Measurements from ENCODE around the gene TMEM198. TPM values are rescaled to one million over a fixed set of nuclear protein-coding genes. Genes with fewer than 3 reads are reported as not detected.

TMEM198 gene
- total RNA-seq, 2 donors from 2014 or later = 3.3 to 5.7 TPM

DNA sequence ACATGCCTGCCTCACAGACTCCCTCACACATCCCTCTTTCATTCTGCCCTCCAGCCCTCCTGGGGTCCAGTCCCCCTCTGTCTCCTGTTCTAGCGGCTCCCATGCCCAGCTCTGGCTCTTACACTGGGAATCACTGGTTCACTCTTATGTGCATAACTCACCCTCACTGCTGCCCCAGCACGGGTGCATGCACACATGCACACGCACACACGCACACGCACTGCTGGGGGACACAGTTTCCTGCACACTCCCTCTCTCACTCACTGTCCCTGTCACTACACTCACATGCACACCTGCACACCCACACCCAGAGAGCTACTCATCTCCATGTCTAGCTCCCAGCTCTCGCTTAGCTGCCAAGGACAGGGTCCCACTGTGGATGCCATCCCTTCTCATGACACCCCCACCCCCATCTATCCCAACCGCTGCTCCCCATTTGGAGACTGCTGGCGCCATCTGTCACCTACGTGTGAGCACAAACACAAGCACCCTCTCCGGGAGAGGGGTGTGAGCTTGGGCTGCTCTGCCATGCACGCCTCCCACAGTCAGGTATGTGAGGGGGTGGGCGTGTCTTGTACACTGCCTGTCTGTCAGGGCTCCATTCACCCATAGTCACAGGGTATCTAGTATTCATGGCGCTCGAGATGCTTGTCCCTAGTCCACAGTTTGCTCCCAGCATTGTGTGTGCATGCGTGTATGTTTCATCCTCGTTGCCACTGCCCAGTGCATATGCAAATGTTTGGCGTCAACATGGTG is 27.8 kb upstream of the TMEM198 start:
- Histone ChIP-seq H3K4me1 (peaks cover 10% of the 10 kb centered on the region), H3K27me3 (peaks cover 0 to 8% of the 10 kb centered on the region in 2 donors), H3K4me3 (no peak overlapping the region), H3K36me3 (replicated peaks in 1 of 2; ENCODE audit: insufficient read depth in 1 of 2, low read depth in 2 of 2) (no peaks in the 10 kb centered on the region), H3K9me3 (no peaks in the 10 kb centered on the region), H3K27ac (no peak overlapping the region)
- 48 to 67% methylated on average over 17 of the region's 17 CpGs for WGBS, 2 donors
- intact Hi-C loops (cut with DNase I) = no loop called here
- no peak for DNase-seq
- TF ChIP-seq, protein P1, sequence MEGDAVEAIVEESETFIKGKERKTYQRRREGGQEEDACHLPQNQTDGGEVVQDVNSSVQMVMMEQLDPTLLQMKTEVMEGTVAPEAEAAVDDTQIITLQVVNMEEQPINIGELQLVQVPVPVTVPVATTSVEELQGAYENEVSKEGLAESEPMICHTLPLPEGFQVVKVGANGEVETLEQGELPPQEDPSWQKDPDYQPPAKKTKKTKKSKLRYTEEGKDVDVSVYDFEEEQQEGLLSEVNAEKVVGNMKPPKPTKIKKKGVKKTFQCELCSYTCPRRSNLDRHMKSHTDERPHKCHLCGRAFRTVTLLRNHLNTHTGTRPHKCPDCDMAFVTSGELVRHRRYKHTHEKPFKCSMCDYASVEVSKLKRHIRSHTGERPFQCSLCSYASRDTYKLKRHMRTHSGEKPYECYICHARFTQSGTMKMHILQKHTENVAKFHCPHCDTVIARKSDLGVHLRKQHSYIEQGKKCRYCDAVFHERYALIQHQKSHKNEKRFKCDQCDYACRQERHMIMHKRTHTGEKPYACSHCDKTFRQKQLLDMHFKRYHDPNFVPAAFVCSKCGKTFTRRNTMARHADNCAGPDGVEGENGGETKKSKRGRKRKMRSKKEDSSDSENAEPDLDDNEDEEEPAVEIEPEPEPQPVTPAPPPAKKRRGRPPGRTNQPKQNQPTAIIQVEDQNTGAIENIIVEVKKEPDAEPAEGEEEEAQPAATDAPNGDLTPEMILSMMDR (IDR thresholded peaks at IDR 0.05) = no peak
- ATAC-seq = no peak

DNA sequence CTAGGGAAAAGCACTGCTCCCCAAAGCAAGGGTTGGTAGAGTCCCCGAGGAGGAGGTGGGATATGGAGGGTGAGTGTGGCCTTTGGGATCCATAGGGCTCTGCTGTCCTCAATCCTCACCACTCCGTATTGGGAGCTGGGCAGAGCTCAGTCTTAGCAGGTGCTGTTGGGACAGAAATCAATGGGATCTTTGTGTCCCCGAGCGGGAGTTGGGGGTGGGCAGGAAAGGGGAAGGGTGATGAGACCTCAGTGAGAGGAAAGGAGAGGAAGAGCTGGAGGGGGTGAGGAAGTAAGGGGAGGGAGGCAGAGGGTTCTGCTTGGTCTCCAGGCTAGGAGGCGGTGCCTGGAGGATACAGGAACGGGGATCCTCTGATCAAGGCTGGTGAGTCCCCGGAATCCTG is 26.9 kb upstream of the TMEM198 start:
- DNase-seq = no peak
- ATAC-seq = no peak
- no peak for TF ChIP-seq POLR2A (IDR thresholded peaks at IDR 0.05)
- TF ChIP-seq, protein P1 (IDR thresholded peaks at IDR 0.05) = no peak
- Histone ChIP-seq H3K9me3 (no peaks in the 10 kb centered on the region), H3K36me3 (replicated peaks in 1 of 2; ENCODE audit: insufficient read depth in 1 of 2, low read depth in 2 of 2) (no peaks in the 10 kb centered on the region), H3K27ac (no peak overlapping the region), H3K4me1 (peaks cover 10% of the 10 kb centered on the region), H3K27me3 (peaks cover 0 to 6% of the 10 kb centered on the region in 2 donors), H3K4me3 (no peak overlapping the region)
- WGBS, 2 donors = 51 to 61% methylated on average over 7 of the region's 7 CpGs
- intact Hi-C loops (cut with DNase I) = no loop called here

DNA sequence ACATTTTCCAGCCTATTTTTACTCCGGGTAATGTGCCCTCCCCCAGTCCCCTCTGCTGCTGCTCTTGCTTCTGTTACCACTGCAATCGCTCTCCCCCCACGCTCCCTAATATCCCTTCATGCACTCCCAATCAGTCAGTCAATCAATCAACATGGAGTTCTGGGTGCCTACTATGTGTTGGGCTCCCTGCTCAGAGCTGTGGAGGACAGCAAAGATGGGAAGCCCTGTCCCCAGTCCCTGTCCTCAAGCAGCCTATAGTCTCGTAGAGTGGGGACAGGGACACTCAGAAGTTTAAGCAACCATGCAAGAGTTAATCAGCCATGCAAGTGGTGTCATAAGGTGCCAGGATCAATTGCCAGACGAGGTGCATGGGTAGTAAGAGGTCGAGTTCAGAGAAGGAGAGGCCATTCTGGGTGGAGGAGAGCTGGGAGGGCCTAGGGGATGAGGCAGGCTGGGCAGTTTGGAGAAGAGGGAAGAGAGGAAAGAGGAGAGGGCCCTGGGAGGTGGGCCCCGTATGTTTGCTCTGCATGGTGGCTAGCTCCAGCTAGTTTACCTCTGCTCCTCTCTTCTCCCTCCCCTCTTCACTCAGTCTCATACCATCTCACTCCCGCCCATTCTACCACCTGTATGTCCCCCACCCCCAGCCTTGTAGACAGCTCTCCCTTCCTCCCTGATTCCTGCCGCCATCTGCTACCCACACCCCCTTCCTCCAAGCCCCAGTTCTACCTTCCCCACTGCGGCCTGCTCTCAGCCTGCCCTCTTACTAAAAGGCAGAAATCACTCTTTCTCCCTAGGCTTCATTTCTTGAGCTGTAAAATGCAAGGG is 25.7 kb upstream of the TMEM198 start:
- H3K27ac ChIP-seq = no peak overlapping the region
- peaks cover 14% of the 10 kb centered on the region for H3K4me1 ChIP-seq
- TF ChIP-seq POLR2A (IDR thresholded peaks at IDR 0.05) = no peak
- TF ChIP-seq, protein P1 (IDR thresholded peaks at IDR 0.05) = no peak
- H3K27me3 ChIP-seq = peaks cover 0 to 15% of the 10 kb centered on the region in 2 donors
- ATAC-seq = no peak
- no peak overlapping the region for H3K4me3 ChIP-seq
- H3K9me3 ChIP-seq = no peaks in the 10 kb centered on the region
- no peak for DNase-seq
- no peaks in the 10 kb centered on the region for H3K36me3 ChIP-seq (replicated peaks in 1 of 2; ENCODE audit: insufficient read depth in 1 of 2, low read depth in 2 of 2)
- intact Hi-C loops (cut with DNase I) = no loop called here
- WGBS, 2 donors = 48 to 62% methylated on average over 10 of the region's 10 CpGs

DNA sequence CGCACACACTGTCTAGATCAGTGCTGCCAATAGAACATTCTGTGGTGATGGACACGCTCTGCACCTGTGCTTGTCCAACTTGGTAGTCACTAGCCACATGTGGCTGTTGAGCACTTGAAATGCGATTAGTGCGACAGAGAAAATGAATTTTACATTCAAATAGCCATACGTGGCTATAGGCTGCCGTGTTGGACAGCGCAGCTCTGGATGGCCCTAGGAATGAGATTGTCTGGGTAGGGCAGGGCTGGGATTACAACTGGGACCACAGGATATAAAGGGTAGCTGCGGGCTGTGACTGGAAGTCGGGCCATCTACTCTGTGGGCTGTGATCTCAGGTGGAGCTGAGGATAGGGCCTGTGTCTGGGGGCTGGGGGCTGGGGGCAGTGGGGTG is 24.3 kb upstream of the TMEM198 start:
- H3K27me3 ChIP-seq = peaks cover 0 to 17% of the 10 kb centered on the region in 2 donors
- no peaks in the 10 kb centered on the region for H3K9me3 ChIP-seq
- intact Hi-C loops (cut with DNase I) = no loop called here
- peaks cover 9% of the 10 kb centered on the region for H3K4me1 ChIP-seq
- no peak for DNase-seq
- 85 to 86% methylated on average over 9 of the region's 9 CpGs for WGBS, 2 donors
- H3K27ac ChIP-seq = no peak overlapping the region
- no peak for ATAC-seq
- no peak overlapping the region for H3K4me3 ChIP-seq
- TF ChIP-seq, protein P1 (IDR thresholded peaks at IDR 0.05) = no peak
- TF ChIP-seq POLR2A (IDR thresholded peaks at IDR 0.05) = no peak
- H3K36me3 ChIP-seq (replicated peaks in 1 of 2; ENCODE audit: insufficient read depth in 1 of 2, low read depth in 2 of 2) = no peaks in the 10 kb centered on the region
